ENCODE results near the gene FAM3C. TPM values are rescaled to one million over a fixed set of nuclear protein-coding genes. Genes with fewer than 3 reads are reported as not detected.
"Not testable (repeated sequence)": the region's sequence is repeated elsewhere in the genome, so short reads cannot be mapped to it uniquely, and the experiment has no call there.

The FAM3C gene
- total and polyA plus RNA-seq, 2 experiments from 2014 or later, result 33.9 to 60.3 TPM

- H3K4me3 ChIP-seq; H3K4me1 ChIP-seq (ENCODE audit: insufficient read depth); H3F3A ChIP-seq (replicated peaks; ENCODE audit: low read depth); H3K27me3 ChIP-seq (ENCODE audit: insufficient read depth); H2AFZ ChIP-seq; H3K4me3 Mint-ChIP-seq; H3K36me3 ChIP-seq (ENCODE audit: insufficient read depth); H3K9me2 ChIP-seq (ENCODE audit: insufficient read depth); H4K20me1 ChIP-seq (replicated peaks; ENCODE audit: insufficient read depth); H3K27ac Mint-ChIP-seq; DNase-seq (ENCODE audit: low spot score); H3K4me2 ChIP-seq; H3K27me3 Mint-ChIP-seq (ENCODE audit: insufficient read depth, low read depth, poor library complexity); H3K27ac ChIP-seq (ENCODE audit: low read depth); H3K9me3 Mint-ChIP-seq; H3K4me1 Mint-ChIP-seq; H3K79me2 ChIP-seq (replicated peaks; ENCODE audit: insufficient read depth); ATAC-seq; H3K36me3 Mint-ChIP-seq (ENCODE audit: low read depth): not testable (repeated sequence)
Measured at GRCh38 chr7:121315170-121315569, 80.9 kb downstream of the FAM3C start.

- TF ChIP-seq ZNF114 (CRISPR knock-in tag; IDR thresholded peaks at IDR 0.05) (no peak), ZNF331 (CRISPR knock-in tag; IDR thresholded peaks at IDR 0.05; ENCODE audit: low read depth) (no peak), REST (IDR thresholded peaks at IDR 0.05; ENCODE audit: unreplicated experiment) (no peak), CTCF (conservative IDR thresholded peaks at IDR 0.05; ENCODE audit: low read depth in 2 of 2) (no peak), ETS1 (IDR thresholded peaks at IDR 0.05) (no peak), JUNB (IDR thresholded peaks at IDR 0.05; ENCODE audit: unreplicated experiment) (no peak), ZNF462 (CRISPR knock-in tag; IDR thresholded peaks at IDR 0.05) (no peak)
- no peaks in the 10 kb centered on the region for H3F3A ChIP-seq (replicated peaks; ENCODE audit: low read depth)
- no peaks in the 10 kb centered on the region for H3K27me3 ChIP-seq (ENCODE audit: insufficient read depth)
- no peaks in the 10 kb centered on the region for H3K4me1 ChIP-seq (ENCODE audit: insufficient read depth)
- peak overlapping the region; percentile 47 for H2AFZ ChIP-seq
- ATAC-seq (no peak), DNase-seq (ENCODE audit: low spot score) (no peak)
- H3K36me3 Mint-ChIP-seq (ENCODE audit: low read depth), result no peaks in the 10 kb centered on the region
- H3K27me3 Mint-ChIP-seq (ENCODE audit: insufficient read depth, low read depth, poor library complexity), result peaks cover 4% of the 10 kb centered on the region
- H3K9me2 ChIP-seq (ENCODE audit: insufficient read depth), result 0 out of 2 replicates have a peak, but pooled peaks cover 5% of the 10 kb centered on the region
- no peak overlapping the region for H3K4me2 ChIP-seq
- no peaks in the 10 kb centered on the region for H3K79me2 ChIP-seq (replicated peaks; ENCODE audit: insufficient read depth)
- no peaks in the 10 kb centered on the region; the same call in 2 of the 3 replicates for H3K9me3 Mint-ChIP-seq
- H3K27ac ChIP-seq (ENCODE audit: low read depth), result no peak overlapping the region
- no peaks in the 10 kb centered on the region for H4K20me1 ChIP-seq (replicated peaks; ENCODE audit: insufficient read depth)
- H3K27ac Mint-ChIP-seq, result no peak overlapping the region
- H3K4me3 Mint-ChIP-seq, result no peak overlapping the region
- no peaks in the 10 kb centered on the region for H3K36me3 ChIP-seq (ENCODE audit: insufficient read depth)
- no peaks in the 10 kb centered on the region; the same call in 1 of the 3 replicates for H3K4me1 Mint-ChIP-seq
- H3K4me3 ChIP-seq, result no peak overlapping the region
Measured at GRCh38 chr7:121313793-121314676, 82.1 kb downstream of the FAM3C start.

Data from GM23338 (cell line).